ENCODE measurements around the gene ZFPM1.

The ZFPM1 gene

DNA sequence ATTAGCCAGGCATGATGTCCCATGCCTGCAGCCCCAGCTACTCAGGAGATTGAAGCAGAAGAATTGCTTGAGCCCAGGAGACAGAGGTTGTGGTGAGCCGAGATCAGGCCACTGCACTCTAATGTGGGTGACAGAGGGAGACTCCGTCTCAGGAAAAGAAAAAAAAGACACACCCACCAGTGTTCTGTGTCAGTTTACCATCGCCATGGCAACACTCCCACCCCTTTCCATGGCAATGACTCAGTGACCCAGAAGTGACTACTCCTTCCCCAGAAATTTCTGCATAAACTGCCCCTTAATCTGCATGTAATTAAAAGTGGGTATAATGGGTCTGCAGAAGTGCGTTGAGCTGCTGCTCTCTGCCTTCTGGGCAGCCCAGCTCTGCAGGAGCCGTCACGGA, 113.1 kb downstream of the ZFPM1 start:
- no peak for DNase-seq (ENCODE audit: low read depth)

DNA sequence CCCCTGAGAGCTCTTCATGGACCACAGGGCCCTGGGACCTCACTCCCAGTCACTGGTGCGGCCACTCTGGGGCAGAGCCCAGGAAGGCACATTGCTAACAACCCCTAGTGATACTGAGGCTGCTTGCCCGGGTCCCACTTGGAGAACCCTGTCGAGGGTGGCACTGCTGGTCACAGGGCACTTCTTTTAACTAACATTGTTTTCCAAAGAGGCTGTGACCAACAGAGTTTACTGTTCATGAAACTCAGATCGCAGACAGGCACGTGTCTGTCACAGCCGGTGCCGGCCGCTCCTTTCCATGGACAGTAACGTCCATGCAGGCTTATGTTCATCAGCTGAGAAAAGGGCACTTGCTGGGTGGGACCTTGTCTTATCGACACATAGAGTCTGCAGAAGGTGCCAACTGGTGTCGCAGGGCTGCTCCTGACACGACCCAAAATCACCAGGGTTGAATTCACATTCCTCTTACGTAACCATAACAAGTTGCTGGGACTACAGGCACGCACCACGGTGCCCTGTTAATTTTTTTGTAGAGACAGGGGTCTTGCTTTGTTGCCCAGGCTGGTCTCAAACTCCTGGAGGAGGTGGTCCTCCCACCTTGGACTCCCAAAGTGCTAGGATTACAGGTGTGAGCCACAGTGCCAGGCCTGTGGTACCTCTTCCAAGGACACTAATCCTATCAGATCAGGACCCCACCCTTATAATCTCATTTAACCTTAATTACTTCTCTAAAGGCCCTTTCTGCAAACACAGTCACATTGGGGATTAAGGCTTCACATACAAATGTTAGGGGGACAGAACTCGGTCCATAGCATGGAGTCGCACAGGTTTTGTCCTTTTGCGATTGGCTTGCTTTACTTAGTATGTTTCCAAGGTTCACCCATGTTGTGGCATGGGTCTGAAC, 115.9 kb downstream of the ZFPM1 start:
- no peak for DNase-seq (ENCODE audit: low read depth)

- no peak for DNase-seq (ENCODE audit: low read depth)
Observed at GRCh38 chr16:88569614-88569984, 116.5 kb downstream of the ZFPM1 start.

GRCh38 chr16:88569985-88570690, 117.1 kb downstream of the ZFPM1 start, which contains the start of gene ZC3H18:
Gene ZC3H18, plus strand, starts transcription at chr16:88570403. Its CDS starts 6,721 bp downstream, at chr16:88577124.
- DNase-seq (ENCODE audit: low read depth): peak; percentile 99

DNA sequence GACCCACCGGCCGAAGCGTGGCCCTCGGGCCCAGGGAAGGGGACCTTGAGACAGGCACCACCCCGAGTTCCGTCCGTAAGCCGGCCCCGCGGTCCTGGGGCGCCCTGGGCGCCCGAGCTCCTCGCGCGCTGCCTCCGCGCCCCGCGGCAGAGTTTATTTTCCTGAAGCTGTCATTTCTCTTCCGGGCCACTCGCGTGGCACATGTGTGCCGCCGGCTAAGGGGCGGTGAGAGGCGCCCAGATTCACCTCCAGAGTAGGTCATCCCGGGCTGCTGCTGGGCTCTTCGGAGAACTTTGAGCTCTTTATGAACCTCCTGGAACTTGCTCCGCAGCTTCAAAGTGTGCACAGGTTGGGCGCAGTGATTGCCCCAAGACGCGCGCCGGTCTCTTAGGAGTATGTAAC, 117.6 kb downstream of the ZFPM1 start:
- peak; percentile 23 for DNase-seq (ENCODE audit: low read depth)

- no peak for DNase-seq (ENCODE audit: low read depth)
Observed at GRCh38 chr16:88575251-88575650, 122.2 kb downstream of the ZFPM1 start.

DNA sequence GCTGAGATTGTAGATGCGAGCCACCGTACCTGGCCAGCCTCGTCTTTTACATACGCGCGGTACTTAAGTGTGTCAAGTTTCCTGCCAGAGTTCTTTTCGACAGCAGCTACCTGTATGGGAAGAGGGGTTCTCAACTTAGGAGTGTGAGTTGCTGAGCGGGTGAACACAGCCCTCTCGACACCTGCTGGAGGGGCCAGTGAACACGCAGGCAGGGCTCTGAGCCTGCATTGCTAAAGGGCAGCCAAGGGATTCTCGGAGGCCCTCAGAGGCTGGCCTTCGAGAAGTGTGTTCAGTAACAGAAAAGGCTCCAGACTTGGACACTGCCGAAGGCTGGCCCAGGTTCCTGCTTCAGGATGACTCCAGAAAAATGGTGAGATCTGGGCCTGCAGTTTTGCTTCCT, 123.2 kb downstream of the ZFPM1 start:
- DNase-seq (ENCODE audit: low read depth): no peak

- no peak for DNase-seq (ENCODE audit: low read depth)
Observed at GRCh38 chr16:88577166-88577565, 124.1 kb downstream of the ZFPM1 start.

GRCh38 chr16:88578446-88579313, 125.6 kb downstream of the ZFPM1 start:
- no peak for DNase-seq (ENCODE audit: low read depth)

DNA sequence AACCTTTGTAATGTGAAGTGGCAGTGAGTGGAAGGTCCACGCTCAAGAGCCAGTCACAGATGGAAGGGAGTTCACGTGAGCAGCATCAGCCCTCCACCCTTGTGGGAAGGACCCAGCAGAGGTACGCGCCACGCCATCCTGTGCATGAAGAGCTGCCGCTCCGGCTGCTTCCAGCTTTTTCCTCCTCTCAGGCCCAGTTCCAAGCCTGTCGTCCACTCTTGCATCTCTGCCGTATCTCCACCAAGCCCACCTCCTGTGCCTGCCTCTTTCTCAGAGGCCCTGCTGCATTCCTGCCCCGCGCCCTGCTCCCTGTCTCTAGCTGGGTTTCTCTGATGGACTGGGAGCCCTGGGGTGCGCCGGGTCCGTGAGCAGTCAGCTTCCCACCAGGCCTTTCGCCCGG, 127.3 kb downstream of the ZFPM1 start:
- no peak for DNase-seq (ENCODE audit: low read depth)

DNA sequence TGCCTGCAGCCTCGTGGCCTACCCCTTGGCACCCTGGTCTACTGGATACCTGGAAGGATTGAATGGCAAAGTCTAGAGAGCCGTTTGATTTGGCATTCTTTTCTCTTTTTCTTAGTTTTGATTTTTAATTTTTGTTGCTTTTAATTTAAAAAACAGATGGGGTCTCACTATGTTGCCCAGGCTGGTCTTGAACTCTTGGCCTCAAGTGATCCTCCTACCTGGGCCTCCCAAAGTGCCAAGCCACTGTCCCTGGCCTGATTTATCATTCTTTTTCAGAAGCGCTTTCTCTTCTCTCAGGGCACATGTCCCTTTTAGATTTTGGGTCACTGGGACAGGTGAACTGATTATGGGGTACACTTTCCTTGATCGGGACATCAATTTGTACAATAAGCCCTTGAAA, 128.0 kb downstream of the ZFPM1 start:
- no peak for DNase-seq (ENCODE audit: low read depth)

GRCh38 chr16:88582912-88583575, 130.0 kb downstream of the ZFPM1 start:
- no peak for DNase-seq (ENCODE audit: low read depth)

- DNase-seq (ENCODE audit: low read depth): no peak
Observed at GRCh38 chr16:88584676-88585075, 131.6 kb downstream of the ZFPM1 start.

GRCh38 chr16:88585269-88585668, 132.2 kb downstream of the ZFPM1 start:
- DNase-seq (ENCODE audit: low read depth): no peak

DNA sequence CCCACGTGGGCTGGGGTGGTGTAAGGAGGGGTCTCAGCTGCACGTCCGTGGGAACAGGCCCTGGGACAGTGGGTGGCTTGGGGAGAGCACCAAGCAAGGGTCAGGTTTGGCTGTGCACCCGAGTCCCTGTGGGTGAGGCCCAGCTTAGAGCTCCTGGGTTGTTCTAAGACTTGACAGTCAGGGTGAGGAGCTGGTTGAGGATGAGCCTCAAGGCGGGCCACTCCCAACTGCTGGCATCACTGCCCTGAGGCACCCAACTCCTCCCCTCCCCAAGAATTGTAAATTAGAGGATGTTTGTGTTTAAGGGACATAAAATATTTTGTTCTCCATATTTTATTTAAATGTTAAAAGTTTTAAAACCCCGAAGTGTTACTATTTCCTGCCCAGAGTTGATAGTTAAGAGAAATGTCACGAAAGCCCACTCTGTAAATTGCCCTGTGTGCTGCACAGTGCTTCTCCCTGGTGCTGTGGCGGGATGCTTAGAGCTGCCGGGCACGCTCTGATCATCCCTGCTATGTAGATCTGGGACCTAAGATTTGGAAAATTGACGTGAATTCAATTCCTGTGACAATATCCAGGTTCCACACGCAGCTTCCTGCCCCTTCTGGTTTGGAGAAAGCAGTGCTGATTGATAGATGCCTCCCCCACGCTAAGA, 133.0 kb downstream of the ZFPM1 start:
- no peak for DNase-seq (ENCODE audit: low read depth)
